DMS 273 (cell line): ENCODE measurements around the gene MOB2.

Source experiments
- DNase-seq: peaks from one replicate; lab custom pipeline; 2025; ENCODE audit not compliant: unreplicated experiment; lab: John Stamatoyannopoulos, UW

Gene MOB2

GRCh38 chr11:1422481-1422880 lies 64.1 kb downstream of the MOB2 start:
- no peak for DNase-seq

- no peak for DNase-seq
These were observed 65.3 kb downstream of the MOB2 start for GRCh38 chr11:1421291-1421690.

GRCh38 chr11:1419811-1420210 lies 66.8 kb downstream of the MOB2 start:
- no peak for DNase-seq
